HUES64 (cell line): ENCODE data around the gene USP20.

Experiments
- H3K27ac ChIP-seq: 2 replicates; pipeline ENCODE4 v1.7.0; 2013; ENCODE audit warnings: low read depth, low read length, inconsistent platforms
- H3K27me3 ChIP-seq: 2 replicates; pipeline ENCODE4 v1.6.1; 2013; ENCODE audit warnings: mild to moderate bottlenecking, low read length; ENCODE audit not compliant: insufficient read depth
- H3K36me3 ChIP-seq: 2 replicates; pipeline ENCODE4 v1.6.1; 2013; ENCODE audit warnings: mild to moderate bottlenecking, low read length; ENCODE audit not compliant: insufficient read depth
- H3K4me1 ChIP-seq: 2 replicates; pipeline ENCODE4 v1.6.1; 2013; ENCODE audit warnings: mild to moderate bottlenecking, low read length, moderate library complexity; ENCODE audit not compliant: insufficient read depth
- H3K4me3 ChIP-seq: 2 replicates; pipeline ENCODE4 v1.5.1; 2013; ENCODE audit warnings: mild to moderate bottlenecking, low read length, moderate library complexity
- H3K9ac ChIP-seq: 2 replicates; pipeline ENCODE4 v1.6.1; 2013; ENCODE audit warnings: mild to moderate bottlenecking, low read depth, low read length
- H3K9me3 ChIP-seq: 2 replicates; pipeline ENCODE4 v1.6.1; 2013; ENCODE audit warnings: low read depth, low read length; ENCODE audit not compliant: insufficient read depth
- WGBS: fragments of 150-250, 120-280 bp; methylation state at CpG from one replicate; pipeline ENCODE4 v1.1.7; 2013; ENCODE audit warnings: missing lambda C conversion rate; 5-methylcytosine and 5-hydroxymethylcytosine counted together

Gene USP20

GRCh38 chr9:129810116-129810515 lies 25.1 kb upstream of the USP20 start:
- H3K4me3 ChIP-seq, result no peak overlapping the region
- no peaks in the 10 kb centered on the region for H3K9me3 ChIP-seq
- no peak overlapping the region for H3K9ac ChIP-seq
- H3K27me3 ChIP-seq, result no peaks in the 10 kb centered on the region
- WGBS, result 96% methylated on average over 11 of the region's 11 CpGs
- H3K4me1 ChIP-seq, result no peaks in the 10 kb centered on the region
- no peak overlapping the region for H3K27ac ChIP-seq
- H3K36me3 ChIP-seq, result peaks cover 77% of the 10 kb centered on the region

- no peak overlapping the region for H3K27ac ChIP-seq
- no peaks in the 10 kb centered on the region for H3K27me3 ChIP-seq
- WGBS, result 94% methylated on average over 5 of the region's 6 CpGs
- no peak overlapping the region for H3K9ac ChIP-seq
- H3K4me1 ChIP-seq, result no peaks in the 10 kb centered on the region
- H3K9me3 ChIP-seq, result no peaks in the 10 kb centered on the region
- peaks cover 77% of the 10 kb centered on the region for H3K36me3 ChIP-seq
- H3K4me3 ChIP-seq, result no peak overlapping the region
Measured at GRCh38 chr9:129810788-129811187, 24.5 kb upstream of the USP20 start.

- Histone ChIP-seq H3K9me3 (no peaks in the 10 kb centered on the region), H3K36me3 (peaks cover 82% of the 10 kb centered on the region), H3K4me1 (no peaks in the 10 kb centered on the region), H3K4me3 (no peak overlapping the region), H3K27ac (no peak overlapping the region), H3K27me3 (no peaks in the 10 kb centered on the region), H3K9ac (no peak overlapping the region)
- 94% methylated on average over 6 of the region's 6 CpGs for WGBS
Measured at GRCh38 chr9:129811967-129812363, 23.3 kb upstream of the USP20 start.

- no peaks in the 10 kb centered on the region for H3K4me1 ChIP-seq
- H3K27me3 ChIP-seq, result no peaks in the 10 kb centered on the region
- H3K9ac ChIP-seq, result no peak overlapping the region; the same call in 1 of the 2 replicates
- peaks cover 81% of the 10 kb centered on the region for H3K36me3 ChIP-seq
- H3K4me3 ChIP-seq, result no peak overlapping the region
- no peak overlapping the region for H3K27ac ChIP-seq
- WGBS, result 92% methylated on average over 9 of the region's 9 CpGs
- H3K9me3 ChIP-seq, result no peaks in the 10 kb centered on the region
Measured at GRCh38 chr9:129812385-129812784, 22.9 kb upstream of the USP20 start.

GRCh38 chr9:129813661-129814060 lies 21.6 kb upstream of the USP20 start:
- H3K9ac ChIP-seq, result no peak overlapping the region
- H3K4me1 ChIP-seq, result no peaks in the 10 kb centered on the region
- H3K4me3 ChIP-seq, result no peak overlapping the region
- no peak overlapping the region for H3K27ac ChIP-seq
- no peaks in the 10 kb centered on the region for H3K9me3 ChIP-seq
- 92% methylated on average over 9 of the region's 9 CpGs for WGBS
- no peaks in the 10 kb centered on the region for H3K27me3 ChIP-seq
- H3K36me3 ChIP-seq, result peaks cover 92% of the 10 kb centered on the region

GRCh38 chr9:129814432-129815223 lies 20.6 kb upstream of the USP20 start:
- Histone ChIP-seq H3K9ac (no peak overlapping the region), H3K4me3 (no peak overlapping the region), H3K9me3 (no peaks in the 10 kb centered on the region), H3K36me3 (peaks cover 89% of the 10 kb centered on the region), H3K4me1 (no peaks in the 10 kb centered on the region), H3K27me3 (no peaks in the 10 kb centered on the region), H3K27ac (no peak overlapping the region)
- WGBS, result 93% methylated on average over 17 of the region's 17 CpGs

- H3K9ac ChIP-seq, result no peak overlapping the region
- H3K36me3 ChIP-seq, result peaks cover 88% of the 10 kb centered on the region
- 96% methylated on average over 11 of the region's 11 CpGs for WGBS
- H3K4me3 ChIP-seq, result no peak overlapping the region
- H3K4me1 ChIP-seq, result no peaks in the 10 kb centered on the region
- no peak overlapping the region for H3K27ac ChIP-seq
- H3K27me3 ChIP-seq, result no peaks in the 10 kb centered on the region
- no peaks in the 10 kb centered on the region for H3K9me3 ChIP-seq
Measured at GRCh38 chr9:129815278-129815677, 20.0 kb upstream of the USP20 start.

GRCh38 chr9:129816501-129817435 lies 18.5 kb upstream of the USP20 start:
- H3K27me3 ChIP-seq, result no peaks in the 10 kb centered on the region
- H3K4me3 ChIP-seq, result no peak overlapping the region
- H3K36me3 ChIP-seq, result peaks cover 89% of the 10 kb centered on the region
- WGBS, result 90% methylated on average over 14 of the region's 14 CpGs
- no peaks in the 10 kb centered on the region for H3K9me3 ChIP-seq
- no peak overlapping the region for H3K27ac ChIP-seq
- no peak overlapping the region for H3K9ac ChIP-seq
- no peaks in the 10 kb centered on the region for H3K4me1 ChIP-seq

GRCh38 chr9:129822898-129823541 lies 12.2 kb upstream of the USP20 start:
- H3K4me3 ChIP-seq, result peak overlapping the region; percentile 82
- peak overlapping the region; percentile 75 for H3K9ac ChIP-seq
- H3K27ac ChIP-seq, result no peak overlapping the region
- H3K9me3 ChIP-seq, result no peaks in the 10 kb centered on the region
- H3K4me1 ChIP-seq, result peaks cover 4% of the 10 kb centered on the region; the same call in 1 of the 2 replicates
- no peaks in the 10 kb centered on the region for H3K27me3 ChIP-seq
- H3K36me3 ChIP-seq, result peaks cover 51% of the 10 kb centered on the region
- WGBS, result 25% methylated on average over 25 of the region's 26 CpGs

GRCh38 chr9:129823542-129823934 lies 11.7 kb upstream of the USP20 start:
- peaks cover 50% of the 10 kb centered on the region for H3K36me3 ChIP-seq
- peaks cover 4% of the 10 kb centered on the region; the same call in 1 of the 2 replicates for H3K4me1 ChIP-seq
- H3K4me3 ChIP-seq, result peak overlapping the region; percentile 82
- no peaks in the 10 kb centered on the region for H3K27me3 ChIP-seq
- WGBS, result under 1% methylated on average over 12 of the region's 15 CpGs
- peak overlapping the region; percentile 88 for H3K9ac ChIP-seq
- no peaks in the 10 kb centered on the region for H3K9me3 ChIP-seq
- peak overlapping the region; percentile 67; the same call in 1 of the 2 replicates for H3K27ac ChIP-seq
